A673 (cell line): Measurements from ENCODE around the gene ANO1.

ENCODE experiments used
- CTCF ChIP-seq: fragments of 300-800, 200-600 bp; sonication (generic); conservative IDR thresholded peaks from 2 replicates; pipeline ENCODE4 v1.5.1; 2017; ENCODE audit warnings: low read depth, mild to moderate bottlenecking, antibody characterized with exemption, low read length, moderate library complexity, mixed read lengths
- EZH2 ChIP-seq: fragments of 200-600 bp; sonication (generic); IDR thresholded peaks from 2 replicates; pipeline ENCODE4 v1.6.1; 2017; ENCODE audit warnings: borderline replicate concordance, low read depth, mild to moderate bottlenecking, mixed read lengths, antibody characterized with exemption, low read length; ENCODE audit not compliant: poor library complexity, severe bottlenecking

DNA sequence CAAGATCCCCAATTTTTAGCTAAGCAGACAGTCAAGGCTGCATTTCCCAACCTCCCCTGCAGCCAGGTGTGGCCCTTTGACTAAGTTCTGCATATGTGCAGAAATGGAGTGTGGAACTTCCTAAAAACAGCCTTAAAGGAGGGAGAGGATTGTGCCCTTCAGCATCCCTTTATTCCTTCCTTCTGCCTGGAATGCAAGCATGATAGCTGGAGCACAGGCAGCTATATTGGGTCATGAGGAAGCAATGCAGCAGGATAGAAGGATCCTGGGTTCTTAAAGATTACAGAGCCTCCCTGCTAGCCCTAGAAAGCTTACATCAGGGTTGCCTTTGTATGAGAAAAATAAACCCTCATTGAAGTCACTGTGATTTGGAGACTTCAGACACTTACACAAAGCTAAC, 154.9 kb downstream of the ANO1 start:
- no peak for TF ChIP-seq CTCF
- no peak for TF ChIP-seq EZH2
